CD4-positive, alpha-beta T cell treated with Interleukin-4 for 4 hours (primary cell): ENCODE data around the gene LPGAT1.

ENCODE experiments used
- DNase-seq: peaks from one replicate; pipeline ENCODE4 v3.0.0-alpha.2; 2020

Gene LPGAT1

DNA sequence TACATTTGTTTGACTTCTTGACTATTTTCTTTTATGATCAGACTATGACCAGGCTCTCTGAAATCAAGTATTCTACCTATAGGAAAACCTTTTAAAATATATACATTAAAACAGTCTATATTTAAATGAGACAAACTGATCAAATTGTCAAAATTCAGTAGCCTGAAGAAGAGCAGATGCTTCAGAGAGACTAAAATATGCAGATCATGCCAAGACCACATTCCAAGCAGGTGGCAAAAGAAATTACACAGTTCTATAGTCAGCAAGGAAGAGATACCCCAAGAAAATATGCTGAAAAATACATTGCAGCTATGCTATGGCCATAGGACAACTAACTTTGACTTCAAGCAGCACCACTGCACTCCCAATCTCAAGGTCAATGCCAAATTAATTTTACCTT, 3.5 kb downstream of the LPGAT1 start:
- DNase-seq = no peak

DNA sequence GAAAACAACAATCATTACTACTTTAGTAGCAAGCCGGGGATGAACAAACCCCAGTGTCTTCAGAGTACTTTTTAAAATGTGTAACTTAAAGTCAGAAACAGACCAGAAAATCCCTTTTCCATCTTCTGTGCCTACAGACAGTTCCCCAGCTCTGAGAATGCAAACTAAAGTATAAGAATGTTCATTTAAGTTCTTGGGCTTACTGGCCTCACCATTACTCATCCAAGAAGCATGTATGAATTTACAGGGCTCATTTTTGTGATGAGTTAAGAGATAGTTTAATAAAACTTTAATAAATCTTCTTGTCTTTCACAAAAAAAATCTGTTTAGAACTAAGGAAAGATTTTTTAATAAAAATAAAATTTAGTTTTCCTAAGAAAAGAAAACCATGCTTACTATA, 4.6 kb downstream of the LPGAT1 start:
- DNase-seq = no peak

GRCh38 chr1:211822677-211823407, 7.7 kb downstream of the LPGAT1 start:
- DNase-seq = no peak

DNA sequence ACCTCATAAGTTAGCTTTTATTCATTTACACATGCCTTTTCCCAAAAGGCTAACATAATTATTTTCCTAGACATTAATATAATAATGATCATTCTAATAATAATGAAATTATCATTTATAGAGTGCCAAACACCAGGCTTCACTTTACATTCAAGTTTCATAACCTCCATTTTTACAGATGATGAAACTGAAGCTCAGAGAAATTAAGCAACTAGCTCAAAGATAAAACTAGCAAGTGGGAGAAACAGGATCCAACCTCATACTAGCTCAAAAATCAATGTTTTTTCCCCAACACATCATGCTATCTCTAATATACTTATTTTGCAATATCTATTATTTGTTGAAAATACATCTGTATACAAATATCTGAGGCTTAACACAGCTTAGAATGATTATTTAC, 14.0 kb downstream of the LPGAT1 start:
- DNase-seq = no peak

- no peak for DNase-seq
Observed at GRCh38 chr1:211814313-211814712, 16.2 kb downstream of the LPGAT1 start.

DNA sequence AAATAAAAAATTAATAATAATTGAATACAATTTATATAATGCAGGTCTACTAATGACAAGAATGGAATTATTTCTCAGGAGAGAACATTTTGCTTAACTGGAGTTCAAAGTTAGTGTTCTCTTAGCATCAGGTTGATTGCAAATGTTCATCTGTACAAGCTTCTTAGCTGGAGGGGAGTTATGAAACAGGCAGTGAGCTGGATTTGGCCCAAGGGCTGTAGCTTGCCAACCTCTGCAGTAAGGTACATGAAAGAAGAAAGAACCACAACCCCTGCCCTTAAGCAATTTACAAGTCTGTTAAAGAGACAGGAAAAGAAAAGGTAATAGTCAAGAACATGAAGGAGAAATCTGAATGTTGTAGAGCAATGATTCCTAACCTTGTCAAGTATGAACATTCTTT, 17.0 kb downstream of the LPGAT1 start:
- DNase-seq = no peak

DNA sequence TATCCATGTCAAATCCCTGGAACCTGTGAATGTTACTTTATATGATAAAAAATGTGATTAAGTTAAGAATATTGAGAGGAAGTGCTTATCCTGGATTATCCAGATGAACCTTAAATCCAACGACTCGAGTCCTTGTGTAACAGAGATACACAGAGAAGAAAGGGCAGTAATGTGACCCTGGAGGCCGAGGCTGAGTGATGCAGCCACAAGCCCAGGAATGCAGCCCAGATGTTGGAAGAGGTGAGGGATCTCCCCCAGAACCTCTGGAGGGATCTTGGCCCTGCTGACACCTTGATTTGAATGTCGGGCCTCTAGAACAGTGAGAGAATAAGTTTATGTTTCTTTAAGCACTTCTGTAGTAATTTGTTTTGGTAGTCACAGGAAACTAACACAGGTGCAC, 18.0 kb downstream of the LPGAT1 start:
- DNase-seq = no peak

GRCh38 chr1:211811848-211812247, 18.7 kb downstream of the LPGAT1 start:
- no peak for DNase-seq

- no peak for DNase-seq
Observed at GRCh38 chr1:211811126-211811525, 19.4 kb downstream of the LPGAT1 start.

DNA sequence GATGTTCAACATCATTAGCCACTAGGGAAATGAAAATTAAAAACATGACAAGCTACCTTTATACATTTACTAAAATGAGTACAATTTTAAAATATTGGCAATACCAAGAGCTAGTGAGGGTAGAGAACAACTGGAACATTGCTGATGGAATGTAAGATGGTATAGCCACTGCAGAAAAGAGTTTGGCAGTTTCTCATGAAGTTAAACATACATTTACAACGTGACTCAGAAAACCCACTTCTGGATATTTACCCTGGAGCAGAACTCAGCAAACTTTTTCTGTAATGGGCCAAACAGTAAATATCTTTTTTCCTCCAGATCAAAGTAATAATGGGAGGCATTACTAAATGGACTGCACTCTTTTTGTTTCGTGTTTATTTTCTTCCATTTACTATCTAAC, 22.1 kb downstream of the LPGAT1 start:
- no peak for DNase-seq

DNA sequence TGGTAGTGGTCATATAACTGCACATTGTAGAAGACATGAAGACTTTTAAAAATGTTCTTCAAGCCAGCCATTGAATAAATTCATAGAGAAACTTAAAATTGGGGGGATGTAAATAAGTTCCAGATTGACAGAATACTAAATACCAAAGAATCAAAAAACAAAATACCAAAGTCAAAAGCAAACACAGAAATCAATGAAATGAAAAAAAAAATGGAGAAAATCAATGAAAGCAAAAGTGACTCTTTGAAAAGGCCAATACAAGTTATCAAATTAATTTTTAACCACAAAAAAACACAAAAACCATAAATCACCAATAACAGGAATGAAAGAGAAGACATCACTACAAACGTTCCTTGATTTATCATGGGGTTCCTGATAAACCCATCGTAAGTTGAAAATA, 25.6 kb downstream of the LPGAT1 start:
- DNase-seq = no peak

DNA sequence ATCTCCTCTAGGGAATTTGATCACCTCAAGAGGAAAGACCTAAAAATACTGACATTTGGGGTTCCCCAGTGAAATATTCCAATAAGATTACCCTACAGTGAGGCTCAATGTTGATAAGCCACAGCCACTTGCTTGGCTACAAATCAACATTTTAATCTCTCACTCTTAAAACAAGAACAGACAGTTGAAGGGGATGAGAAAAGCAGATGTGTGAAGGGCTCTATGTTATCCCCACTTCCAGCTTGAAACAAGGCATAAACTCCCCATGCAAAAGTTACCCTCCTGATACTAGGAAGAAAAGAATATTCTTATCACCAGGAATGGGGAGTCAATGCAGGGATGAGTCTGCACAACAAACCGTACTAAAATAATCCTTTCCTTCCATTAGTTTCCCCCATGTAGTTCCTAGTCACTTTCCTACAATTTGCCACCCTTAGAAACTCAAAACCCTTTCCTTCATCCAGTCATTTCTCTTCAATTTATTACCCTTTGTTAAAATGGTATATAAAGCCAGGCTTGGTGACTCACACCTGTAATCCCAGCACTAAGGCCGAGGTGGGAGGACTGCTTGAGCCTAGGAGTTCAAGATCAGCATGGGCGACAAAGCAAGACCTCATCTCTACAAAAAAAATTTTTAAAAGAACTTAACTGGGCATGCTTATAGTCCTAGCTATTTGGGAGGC, 29.5 kb downstream of the LPGAT1 start:
- no peak for DNase-seq

- no peak for DNase-seq
Observed at GRCh38 chr1:211797994-211798393, 32.6 kb downstream of the LPGAT1 start.

- DNase-seq = no peak
Observed at GRCh38 chr1:211791979-211792378, 38.6 kb downstream of the LPGAT1 start.

- no peak for DNase-seq
Observed at GRCh38 chr1:211789641-211790464, 40.7 kb downstream of the LPGAT1 start.

GRCh38 chr1:211788626-211789025, 41.9 kb downstream of the LPGAT1 start:
- DNase-seq = no peak

- no peak for DNase-seq
Observed at GRCh38 chr1:211783897-211784296, 46.7 kb downstream of the LPGAT1 start.

DNA sequence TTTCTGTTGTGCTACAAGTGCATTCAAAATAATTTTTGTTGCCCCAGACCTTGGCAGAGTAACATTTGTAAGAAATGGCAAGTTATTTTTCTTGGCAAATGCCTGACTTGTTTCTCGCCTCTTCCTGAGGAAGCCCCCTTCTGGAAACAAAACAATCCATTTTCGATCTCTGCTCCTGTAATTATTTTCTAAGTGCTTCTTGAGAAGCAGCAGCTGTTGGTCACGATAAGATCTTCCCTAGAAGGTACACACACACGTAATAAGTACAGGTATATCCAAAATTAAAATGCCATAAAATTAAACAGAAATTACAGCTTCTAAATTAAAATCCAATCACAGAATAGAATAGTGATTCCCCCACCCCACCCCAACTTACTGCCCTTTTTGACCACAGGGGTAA, 47.3 kb downstream of the LPGAT1 start:
- DNase-seq = no peak

- no peak for DNase-seq
Observed at GRCh38 chr1:211781260-211781659, 49.3 kb downstream of the LPGAT1 start.

GRCh38 chr1:211775170-211775569, 55.4 kb downstream of the LPGAT1 start:
- no peak for DNase-seq

GRCh38 chr1:211764701-211765100, 65.9 kb downstream of the LPGAT1 start:
- DNase-seq = no peak

GRCh38 chr1:211762206-211762605, 68.4 kb downstream of the LPGAT1 start:
- DNase-seq = no peak

DNA sequence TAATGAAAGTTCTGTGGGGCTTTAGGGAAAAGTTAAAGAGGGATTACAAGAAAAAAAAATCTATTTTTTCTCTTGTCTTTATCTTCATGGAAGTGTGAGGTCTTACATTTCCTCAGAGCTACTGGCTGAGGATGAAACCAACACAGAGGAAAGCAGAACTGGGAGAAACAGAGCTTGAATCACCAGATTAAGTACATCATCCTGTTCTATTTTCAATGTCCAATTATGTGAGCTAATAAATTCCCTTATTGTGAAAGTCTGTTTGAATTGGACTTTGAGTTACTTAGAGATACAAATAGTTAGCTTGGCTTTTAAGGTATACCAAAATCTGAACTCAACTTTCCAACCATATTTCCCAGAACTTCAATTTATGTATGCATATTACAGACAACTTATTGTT, 69.2 kb downstream of the LPGAT1 start:
- no peak for DNase-seq

- DNase-seq = no peak
Observed at GRCh38 chr1:211756471-211757020, 74.0 kb downstream of the LPGAT1 start.
